ENCODE measurements around the gene ECPAS. TPM values are rescaled to one million over a fixed set of nuclear protein-coding genes. Genes with fewer than 3 reads are reported as not detected.

Gene ECPAS
- total RNA-seq, 1 donor from 2014 or later = 89.7 TPM

GRCh38 chr9:111366978-111367377, 117.2 kb downstream of the ECPAS start:
- Mint-ChIP-seq H3K27ac (ENCODE audit: unreplicated experiment) (no peak overlapping the region), H3K4me1 (ENCODE audit: low read depth, unreplicated experiment) (no peaks in the 10 kb centered on the region), H3K27me3 (ENCODE audit: low read depth, unreplicated experiment) (no peaks in the 10 kb centered on the region), H3K36me3 (ENCODE audit: low read depth, unreplicated experiment) (peaks cover 23% of the 10 kb centered on the region), H3K4me3 (ENCODE audit: unreplicated experiment) (no peak overlapping the region), H3K9me3 (ENCODE audit: unreplicated experiment) (no peaks in the 10 kb centered on the region)
- no peak for TF ChIP-seq CTCF (IDR thresholded peaks at IDR 0.05; ENCODE audit: insufficient read depth, low read depth, low read length)
- TF ChIP-seq EZH2 (IDR thresholded peaks at IDR 0.05; ENCODE audit: insufficient read depth, low read length) = no peak
- Histone ChIP-seq H3K4me3 (ENCODE audit: insufficient read depth, low read depth, low read length) (no peak overlapping the region), H3K9me3 (ENCODE audit: insufficient read depth, low read depth, low read length) (no peaks in the 10 kb centered on the region), H3K4me1 (ENCODE audit: insufficient read depth, low read length) (no peaks in the 10 kb centered on the region), H3K9ac (ENCODE audit: low read length) (no peak overlapping the region), H3K27me3 (ENCODE audit: insufficient read depth, low read length) (no peaks in the 10 kb centered on the region), H3K4me2 (ENCODE audit: low read length) (no peak overlapping the region), H2AFZ (ENCODE audit: low read depth, low read length) (no peak overlapping the region), H4K20me1 (ENCODE audit: insufficient read depth, low read length) (no peaks in the 10 kb centered on the region), H3K36me3 (ENCODE audit: insufficient read depth, low read length) (peaks cover 61% of the 10 kb centered on the region), H3K27ac (ENCODE audit: low read depth, low read length) (no peak overlapping the region), H3K79me2 (ENCODE audit: insufficient read depth, low read length) (no peaks in the 10 kb centered on the region)
- no peak for DNase-seq (ENCODE audit: low read depth)
- no peak for FAIRE-seq

- no peaks in the 10 kb centered on the region for H4K20me1 ChIP-seq (ENCODE audit: insufficient read depth, low read length)
- peaks cover 15% of the 10 kb centered on the region for H3K36me3 Mint-ChIP-seq (ENCODE audit: low read depth, unreplicated experiment)
- H3K4me3 ChIP-seq (ENCODE audit: insufficient read depth, low read depth, low read length) = no peak overlapping the region
- DNase-seq (ENCODE audit: low read depth) (no peak), FAIRE-seq (no peak)
- TF ChIP-seq EZH2 (IDR thresholded peaks at IDR 0.05; ENCODE audit: insufficient read depth, low read length) (no peak), CTCF (IDR thresholded peaks at IDR 0.05; ENCODE audit: insufficient read depth, low read depth, low read length) (no peak)
- H3K4me1 ChIP-seq (ENCODE audit: insufficient read depth, low read length) = no peaks in the 10 kb centered on the region
- peaks cover 37% of the 10 kb centered on the region for H3K36me3 ChIP-seq (ENCODE audit: insufficient read depth, low read length)
- no peak overlapping the region for H3K4me2 ChIP-seq (ENCODE audit: low read length)
- no peaks in the 10 kb centered on the region for H3K4me1 Mint-ChIP-seq (ENCODE audit: low read depth, unreplicated experiment)
- no peaks in the 10 kb centered on the region for H3K79me2 ChIP-seq (ENCODE audit: insufficient read depth, low read length)
- H3K9me3 Mint-ChIP-seq (ENCODE audit: unreplicated experiment) = no peaks in the 10 kb centered on the region
- H3K4me3 Mint-ChIP-seq (ENCODE audit: unreplicated experiment) = no peak overlapping the region
- no peak overlapping the region for H2AFZ ChIP-seq (ENCODE audit: low read depth, low read length)
- no peaks in the 10 kb centered on the region for H3K9me3 ChIP-seq (ENCODE audit: insufficient read depth, low read depth, low read length)
- H3K27ac Mint-ChIP-seq (ENCODE audit: unreplicated experiment) = no peak overlapping the region
- no peaks in the 10 kb centered on the region for H3K27me3 Mint-ChIP-seq (ENCODE audit: low read depth, unreplicated experiment)
- no peaks in the 10 kb centered on the region for H3K27me3 ChIP-seq (ENCODE audit: insufficient read depth, low read length)
- no peak overlapping the region for H3K9ac ChIP-seq (ENCODE audit: low read length)
- H3K27ac ChIP-seq (ENCODE audit: low read depth, low read length) = no peak overlapping the region
Observed at GRCh38 chr9:111362526-111362925, 121.7 kb downstream of the ECPAS start.

GRCh38 chr9:111360881-111361280, 123.3 kb downstream of the ECPAS start:
- H2AFZ ChIP-seq (ENCODE audit: low read depth, low read length) = no peak overlapping the region
- no peaks in the 10 kb centered on the region for H3K9me3 ChIP-seq (ENCODE audit: insufficient read depth, low read depth, low read length)
- no peak overlapping the region for H3K27ac ChIP-seq (ENCODE audit: low read depth, low read length)
- no peaks in the 10 kb centered on the region for H3K27me3 Mint-ChIP-seq (ENCODE audit: low read depth, unreplicated experiment)
- peaks cover 2% of the 10 kb centered on the region for H3K4me1 ChIP-seq (ENCODE audit: insufficient read depth, low read length)
- no peak for DNase-seq (ENCODE audit: low read depth)
- FAIRE-seq = no peak
- H3K27ac Mint-ChIP-seq (ENCODE audit: unreplicated experiment) = no peak overlapping the region
- no peaks in the 10 kb centered on the region for H3K9me3 Mint-ChIP-seq (ENCODE audit: unreplicated experiment)
- H3K36me3 Mint-ChIP-seq (ENCODE audit: low read depth, unreplicated experiment) = peaks cover 14% of the 10 kb centered on the region
- H3K27me3 ChIP-seq (ENCODE audit: insufficient read depth, low read length) = no peaks in the 10 kb centered on the region
- H4K20me1 ChIP-seq (ENCODE audit: insufficient read depth, low read length) = no peaks in the 10 kb centered on the region
- H3K9ac ChIP-seq (ENCODE audit: low read length) = no peak overlapping the region
- H3K79me2 ChIP-seq (ENCODE audit: insufficient read depth, low read length) = no peaks in the 10 kb centered on the region
- H3K4me2 ChIP-seq (ENCODE audit: low read length) = no peak overlapping the region
- TF ChIP-seq EZH2 (IDR thresholded peaks at IDR 0.05; ENCODE audit: insufficient read depth, low read length) (no peak), CTCF (IDR thresholded peaks at IDR 0.05; ENCODE audit: insufficient read depth, low read depth, low read length) (no peak)
- H3K36me3 ChIP-seq (ENCODE audit: insufficient read depth, low read length) = peaks cover 33% of the 10 kb centered on the region
- H3K4me3 ChIP-seq (ENCODE audit: insufficient read depth, low read depth, low read length) = no peak overlapping the region
- H3K4me1 Mint-ChIP-seq (ENCODE audit: low read depth, unreplicated experiment) = peaks cover 15% of the 10 kb centered on the region
- no peak overlapping the region for H3K4me3 Mint-ChIP-seq (ENCODE audit: unreplicated experiment)

All from astrocyte (in vitro differentiated cells and primary cell).